ENCODE results near the gene CFAP161.

The CFAP161 gene

DNA sequence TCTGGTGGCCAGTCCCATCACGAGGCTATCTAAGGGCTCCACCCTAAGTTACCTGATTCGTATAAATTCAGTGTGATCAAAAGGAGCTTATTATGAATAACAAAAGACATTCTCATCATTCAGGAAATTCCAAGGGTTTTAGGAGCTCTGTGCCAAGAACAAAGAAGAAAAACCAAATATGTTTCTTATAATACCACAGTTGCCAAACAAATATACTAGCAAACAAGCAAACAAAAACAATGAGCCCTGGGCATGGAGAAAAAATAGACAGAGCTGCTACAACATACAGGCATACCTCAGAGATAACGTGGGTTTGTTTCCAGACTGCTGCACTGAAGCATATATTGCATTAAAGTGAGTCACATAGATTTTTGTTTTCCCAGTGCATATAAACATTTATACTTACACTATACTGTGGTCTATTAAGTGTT is 20.2 kb upstream of the CFAP161 start:
- Histone ChIP-seq H3K27me3 (ENCODE audit: insufficient read depth, low read length, poor library complexity, severe bottlenecking) (no peaks in the 10 kb centered on the region), H3K9me3 (ENCODE audit: insufficient read depth, low read depth, low read length) (no peaks in the 10 kb centered on the region), H4K20me1 (ENCODE audit: insufficient read depth, low read length, poor library complexity, severe bottlenecking) (no peaks in the 10 kb centered on the region), H3K9me2 (replicated peaks; ENCODE audit: low read depth, low read length) (no peaks in the 10 kb centered on the region), H3K4me3 (ENCODE audit: low read length, poor library complexity, severe bottlenecking) (no peak overlapping the region), H2AFZ (ENCODE audit: low read length) (no peak overlapping the region), H3F3A (ENCODE audit: low read depth) (no peaks in the 10 kb centered on the region), H3K36me3 (ENCODE audit: insufficient read depth, low read length) (no peaks in the 10 kb centered on the region), H3K9ac (ENCODE audit: low read depth, low read length, poor library complexity, severe bottlenecking) (no peak overlapping the region), H3K79me2 (ENCODE audit: insufficient read depth, low read length) (no peaks in the 10 kb centered on the region), H3K4me1 (ENCODE audit: insufficient read depth, low read length, poor library complexity, severe bottlenecking) (no peaks in the 10 kb centered on the region), H3K4me2 (ENCODE audit: low read depth, low read length, poor library complexity, severe bottlenecking) (no peak overlapping the region)
- TF ChIP-seq, protein P1, sequence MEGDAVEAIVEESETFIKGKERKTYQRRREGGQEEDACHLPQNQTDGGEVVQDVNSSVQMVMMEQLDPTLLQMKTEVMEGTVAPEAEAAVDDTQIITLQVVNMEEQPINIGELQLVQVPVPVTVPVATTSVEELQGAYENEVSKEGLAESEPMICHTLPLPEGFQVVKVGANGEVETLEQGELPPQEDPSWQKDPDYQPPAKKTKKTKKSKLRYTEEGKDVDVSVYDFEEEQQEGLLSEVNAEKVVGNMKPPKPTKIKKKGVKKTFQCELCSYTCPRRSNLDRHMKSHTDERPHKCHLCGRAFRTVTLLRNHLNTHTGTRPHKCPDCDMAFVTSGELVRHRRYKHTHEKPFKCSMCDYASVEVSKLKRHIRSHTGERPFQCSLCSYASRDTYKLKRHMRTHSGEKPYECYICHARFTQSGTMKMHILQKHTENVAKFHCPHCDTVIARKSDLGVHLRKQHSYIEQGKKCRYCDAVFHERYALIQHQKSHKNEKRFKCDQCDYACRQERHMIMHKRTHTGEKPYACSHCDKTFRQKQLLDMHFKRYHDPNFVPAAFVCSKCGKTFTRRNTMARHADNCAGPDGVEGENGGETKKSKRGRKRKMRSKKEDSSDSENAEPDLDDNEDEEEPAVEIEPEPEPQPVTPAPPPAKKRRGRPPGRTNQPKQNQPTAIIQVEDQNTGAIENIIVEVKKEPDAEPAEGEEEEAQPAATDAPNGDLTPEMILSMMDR (conservative IDR thresholded peaks at IDR 0.05; ENCODE audit: low read length) = no peak
- no peak for TF ChIP-seq EZH2phosphoT487 (IDR thresholded peaks at IDR 0.05; ENCODE audit: borderline replicate concordance)

DNA sequence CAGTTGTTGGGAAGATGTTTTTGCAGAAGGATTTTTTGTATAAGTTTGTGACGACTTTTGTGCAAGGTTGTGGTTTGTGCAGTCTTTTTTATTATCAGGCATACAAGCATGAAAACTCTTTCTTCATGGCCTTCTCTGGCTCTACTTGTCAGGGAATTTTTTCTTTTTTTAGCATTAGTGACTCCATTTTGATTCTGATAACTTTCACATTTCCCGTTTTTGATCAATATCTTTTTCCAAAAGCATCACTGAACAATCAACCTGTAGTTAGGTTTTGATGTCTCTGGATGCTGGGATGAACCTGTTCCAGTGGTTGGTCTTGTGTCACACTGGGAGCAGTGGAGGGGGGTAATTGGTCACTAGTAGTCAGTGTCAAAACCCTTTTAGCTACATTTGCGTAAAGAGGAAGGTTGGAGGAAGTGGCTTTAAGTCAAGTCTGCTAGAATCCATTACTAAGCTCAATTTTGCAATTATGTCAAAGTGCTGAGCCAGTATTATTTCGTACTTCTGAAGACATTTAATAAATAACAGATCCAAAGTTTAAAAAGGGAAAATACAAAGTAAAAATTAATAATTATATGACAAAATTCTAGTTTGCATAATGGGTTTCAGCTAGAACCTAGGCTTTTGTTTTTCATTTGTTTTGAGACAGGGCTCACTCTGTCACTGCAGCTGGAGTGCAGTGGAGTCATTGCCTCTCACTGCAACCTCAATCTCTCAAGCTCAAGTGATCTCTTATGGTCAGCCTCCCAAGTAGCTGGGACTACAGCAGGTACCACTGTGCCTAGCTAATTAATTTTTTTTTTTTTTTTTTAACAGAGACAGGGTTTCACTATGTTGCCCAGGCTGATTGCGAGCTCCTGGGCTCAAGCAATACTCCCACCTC is 18.8 kb upstream of the CFAP161 start:
- Histone ChIP-seq H3K36me3 (ENCODE audit: insufficient read depth, low read length) (no peaks in the 10 kb centered on the region), H3K9me3 (ENCODE audit: insufficient read depth, low read depth, low read length) (no peaks in the 10 kb centered on the region), H2AFZ (ENCODE audit: low read length) (no peak overlapping the region), H3K4me3 (ENCODE audit: low read length, poor library complexity, severe bottlenecking) (no peak overlapping the region), H4K20me1 (ENCODE audit: insufficient read depth, low read length, poor library complexity, severe bottlenecking) (no peaks in the 10 kb centered on the region), H3F3A (ENCODE audit: low read depth) (no peaks in the 10 kb centered on the region), H3K4me1 (ENCODE audit: insufficient read depth, low read length, poor library complexity, severe bottlenecking) (no peaks in the 10 kb centered on the region), H3K79me2 (ENCODE audit: insufficient read depth, low read length) (no peaks in the 10 kb centered on the region), H3K9me2 (replicated peaks; ENCODE audit: low read depth, low read length) (no peaks in the 10 kb centered on the region), H3K9ac (ENCODE audit: low read depth, low read length, poor library complexity, severe bottlenecking) (no peak overlapping the region), H3K4me2 (ENCODE audit: low read depth, low read length, poor library complexity, severe bottlenecking) (no peak overlapping the region), H3K27me3 (ENCODE audit: insufficient read depth, low read length, poor library complexity, severe bottlenecking) (no peaks in the 10 kb centered on the region)
- TF ChIP-seq, protein P1 (conservative IDR thresholded peaks at IDR 0.05; ENCODE audit: low read length) = no peak
- no peak for TF ChIP-seq EZH2phosphoT487 (IDR thresholded peaks at IDR 0.05; ENCODE audit: borderline replicate concordance)

DNA sequence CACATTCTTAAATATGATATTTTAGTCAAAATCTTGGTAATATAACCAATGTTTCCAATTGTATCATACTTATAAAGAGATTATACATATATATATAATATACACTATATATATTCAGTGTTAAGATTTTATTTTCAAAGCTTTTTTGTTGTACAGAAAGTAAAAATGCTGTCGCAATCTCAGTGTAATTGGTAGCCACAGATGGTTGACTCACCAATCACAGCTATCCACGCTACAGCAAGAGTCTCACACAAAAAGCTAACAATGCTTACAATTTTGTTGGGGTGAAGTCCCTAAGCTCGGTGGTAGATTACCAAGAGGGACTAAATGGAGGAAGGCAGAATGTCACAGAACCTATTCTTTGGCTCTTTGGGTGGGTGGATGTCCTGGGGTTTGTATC is 16.9 kb upstream of the CFAP161 start:
- H3K27me3 ChIP-seq (ENCODE audit: insufficient read depth, low read length, poor library complexity, severe bottlenecking) = no peaks in the 10 kb centered on the region
- H3K9me3 ChIP-seq (ENCODE audit: insufficient read depth, low read depth, low read length) = no peaks in the 10 kb centered on the region
- no peaks in the 10 kb centered on the region for H3K9me2 ChIP-seq (replicated peaks; ENCODE audit: low read depth, low read length)
- H3K9ac ChIP-seq (ENCODE audit: low read depth, low read length, poor library complexity, severe bottlenecking) = no peak overlapping the region
- no peaks in the 10 kb centered on the region for H4K20me1 ChIP-seq (ENCODE audit: insufficient read depth, low read length, poor library complexity, severe bottlenecking)
- no peaks in the 10 kb centered on the region for H3F3A ChIP-seq (ENCODE audit: low read depth)
- H3K36me3 ChIP-seq (ENCODE audit: insufficient read depth, low read length) = no peaks in the 10 kb centered on the region
- no peak overlapping the region for H2AFZ ChIP-seq (ENCODE audit: low read length)
- no peaks in the 10 kb centered on the region for H3K4me1 ChIP-seq (ENCODE audit: insufficient read depth, low read length, poor library complexity, severe bottlenecking)
- no peak overlapping the region for H3K4me3 ChIP-seq (ENCODE audit: low read length, poor library complexity, severe bottlenecking)
- no peak for TF ChIP-seq EZH2phosphoT487 (IDR thresholded peaks at IDR 0.05; ENCODE audit: borderline replicate concordance)
- TF ChIP-seq, protein P1 (conservative IDR thresholded peaks at IDR 0.05; ENCODE audit: low read length) = no peak
- no peaks in the 10 kb centered on the region for H3K79me2 ChIP-seq (ENCODE audit: insufficient read depth, low read length)
- no peak overlapping the region for H3K4me2 ChIP-seq (ENCODE audit: low read depth, low read length, poor library complexity, severe bottlenecking)

All from Loucy (cell line).